Central memory CD4-positive, alpha-beta T cell (primary cell): ENCODE measurements around the gene CACNG4.

Experiments
- DNase-seq: peaks from one replicate; pipeline ENCODE4 v3.0.0; 2022
- total RNA-seq, 3 experiments: gene quantifications; one replicate each; lab custom pipeline; 2026; lab: John Stamatoyannopoulos, UW

The CACNG4 gene
- total RNA-seq = 0 reads per million in 3 experiments

- DNase-seq = no peak
Observed at GRCh38 chr17:66963909-66964771, at the start of gene CACNG4. Gene CACNG4 (plus strand): TSS chr17:66964707. CDS start chr17:66964912, 205 bp downstream.

GRCh38 chr17:66915204-66915611 lies 49.3 kb upstream of the CACNG4 start:
- no peak for DNase-seq

GRCh38 chr17:66915792-66916191 lies 48.7 kb upstream of the CACNG4 start:
- no peak for DNase-seq

DNA sequence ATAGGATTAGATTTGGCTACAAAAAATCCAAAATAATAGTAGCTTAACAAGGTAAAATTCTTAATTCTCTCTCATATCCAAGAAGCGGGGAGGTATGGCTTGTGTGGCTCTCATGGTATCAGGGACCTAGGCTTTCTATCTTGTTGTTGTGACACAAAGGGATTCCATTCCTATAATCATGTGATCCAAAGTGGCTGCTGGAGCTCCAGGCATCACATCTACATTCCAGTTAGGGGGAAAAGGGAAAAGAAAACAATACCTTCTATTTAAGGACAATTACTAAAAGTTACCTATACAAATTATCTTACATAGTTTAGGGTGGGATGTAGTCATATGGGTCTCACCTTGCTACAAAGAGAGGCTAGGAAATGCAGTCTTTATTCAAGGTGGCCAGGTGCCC lies 47.6 kb upstream of the CACNG4 start:
- DNase-seq = no peak

GRCh38 chr17:66918896-66919295 lies 45.6 kb upstream of the CACNG4 start:
- no peak for DNase-seq

DNA sequence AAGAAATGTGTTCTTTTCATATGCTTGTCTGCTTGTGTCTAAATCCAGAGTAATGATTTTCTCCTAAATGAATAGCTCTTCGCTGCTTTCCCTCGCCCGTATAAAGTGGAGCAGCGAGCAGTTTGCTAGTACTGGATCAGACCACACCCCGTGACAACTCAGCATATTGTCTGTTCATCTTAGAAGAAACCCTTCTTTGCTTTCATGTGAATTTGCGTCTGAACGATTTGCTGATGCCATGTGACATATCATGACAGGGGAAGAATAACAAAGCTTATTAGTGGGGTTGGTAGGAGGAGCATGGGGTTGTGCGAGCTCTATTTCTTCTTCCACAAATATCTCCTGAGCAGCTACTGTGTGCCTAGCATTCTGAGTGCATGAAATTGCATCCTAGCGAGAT lies 44.1 kb upstream of the CACNG4 start:
- no peak for DNase-seq

GRCh38 chr17:66920950-66921349 lies 43.6 kb upstream of the CACNG4 start:
- DNase-seq = no peak

DNA sequence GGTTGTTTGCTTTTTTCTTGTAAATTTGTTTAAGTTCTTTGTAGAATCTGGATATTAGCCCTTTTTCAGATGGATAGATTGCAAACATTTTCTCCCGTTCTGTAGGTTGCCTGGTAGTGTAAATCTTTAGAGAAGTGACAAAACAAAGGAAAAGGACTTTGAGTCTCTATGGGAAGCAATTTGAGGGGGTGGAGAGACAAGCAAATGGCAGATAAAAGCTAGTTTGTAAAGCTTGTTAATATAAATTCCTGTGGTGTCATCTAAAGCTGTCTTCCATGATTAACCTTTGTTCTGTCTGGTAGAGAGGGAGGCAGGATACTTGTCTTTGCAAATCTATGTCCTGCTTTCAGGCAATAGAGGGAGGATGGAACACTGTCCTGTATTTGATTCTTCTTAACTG lies 40.6 kb upstream of the CACNG4 start:
- no peak for DNase-seq

DNA sequence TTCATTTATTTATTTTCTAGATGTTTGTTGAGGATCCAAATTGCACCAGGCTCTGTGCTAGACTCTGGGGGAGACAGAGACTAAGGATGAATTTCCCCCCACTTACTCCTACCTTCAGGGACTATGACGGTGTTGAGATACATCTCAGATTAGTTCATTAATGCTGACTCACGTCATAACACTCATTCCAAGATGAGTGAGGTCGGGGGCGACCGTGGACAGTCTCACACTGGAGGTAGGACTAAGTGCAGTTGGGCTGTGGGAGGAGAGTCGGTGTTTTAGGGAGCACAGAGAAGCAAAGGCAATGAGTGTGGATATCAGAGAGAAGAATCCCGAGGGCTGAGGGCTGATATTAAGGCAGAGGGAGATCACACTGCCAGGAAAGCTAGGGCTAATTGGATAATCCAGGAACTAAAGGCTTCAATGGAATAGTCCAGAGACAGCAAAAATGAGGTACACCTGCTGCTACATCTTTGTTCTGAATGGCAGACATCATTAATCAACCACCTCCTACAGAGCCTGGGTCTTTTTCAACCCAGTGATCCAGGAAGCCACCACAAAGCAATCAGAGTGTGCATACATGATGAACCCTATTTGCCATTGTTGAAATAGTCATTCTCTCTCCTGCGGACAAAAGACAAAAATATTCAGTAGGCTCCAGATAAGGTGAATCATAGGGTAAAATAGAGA lies 38.6 kb upstream of the CACNG4 start:
- DNase-seq = no peak

- no peak for DNase-seq
Observed at GRCh38 chr17:66928949-66929348, 35.6 kb upstream of the CACNG4 start.

DNA sequence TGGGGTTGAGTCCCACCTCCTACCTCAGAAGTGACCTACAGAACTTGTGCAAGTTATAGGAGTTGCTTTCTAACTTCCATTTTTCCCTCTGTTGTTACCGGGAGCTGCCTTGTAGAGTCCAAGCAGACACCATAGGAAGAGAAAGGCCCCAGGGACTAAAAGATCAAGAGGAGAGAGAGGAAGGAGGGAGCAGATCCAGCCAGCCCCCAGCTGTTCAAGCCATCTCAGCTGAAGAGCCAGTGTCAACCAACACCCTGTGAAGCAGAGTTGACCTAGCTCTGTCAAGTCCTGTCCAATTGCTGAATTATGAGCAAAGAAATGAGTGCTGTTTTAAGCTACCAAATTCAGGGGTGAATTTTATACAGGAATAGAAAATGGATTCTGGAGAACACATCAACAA lies 34.9 kb upstream of the CACNG4 start:
- DNase-seq = no peak

DNA sequence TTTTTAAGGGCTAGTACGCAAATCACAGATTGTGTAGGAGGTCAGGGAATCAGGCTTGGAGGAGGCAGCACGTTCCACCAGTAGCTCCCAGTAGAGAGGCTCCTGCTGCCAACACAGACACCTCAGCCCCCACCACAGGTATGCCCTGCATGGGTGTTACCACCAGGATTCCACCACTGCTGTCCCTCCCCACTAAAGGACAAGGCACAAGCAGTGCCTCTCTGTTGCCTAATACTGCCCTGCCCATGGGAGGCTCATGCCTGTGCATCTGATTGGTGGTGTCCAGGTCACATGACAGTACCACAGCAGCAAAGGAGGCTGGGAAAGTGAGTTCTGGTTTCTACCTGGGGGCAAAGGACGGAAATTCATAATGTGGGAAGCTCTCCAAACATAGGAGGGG lies 33.6 kb upstream of the CACNG4 start:
- no peak for DNase-seq

DNA sequence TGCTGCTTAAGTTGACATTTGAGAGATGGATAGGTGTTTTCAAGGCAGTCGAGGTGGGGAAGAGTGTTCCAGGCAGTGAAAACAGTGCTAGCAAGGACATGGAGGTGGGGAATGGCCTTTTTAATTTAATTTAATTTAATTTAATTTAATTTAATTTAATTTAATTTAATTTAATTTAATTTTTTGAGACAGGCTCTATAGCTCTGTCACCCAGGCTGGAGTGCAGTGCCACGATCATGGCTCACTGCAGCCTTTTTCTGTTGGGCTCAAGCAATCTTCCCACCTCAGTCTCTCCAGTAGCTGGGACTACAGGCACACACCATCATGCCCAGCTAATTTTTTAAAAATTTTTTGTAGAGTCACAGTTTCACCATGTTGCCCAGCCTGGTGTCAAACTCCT lies 32.2 kb upstream of the CACNG4 start:
- no peak for DNase-seq

GRCh38 chr17:66934040-66934439 lies 30.5 kb upstream of the CACNG4 start:
- DNase-seq = no peak

DNA sequence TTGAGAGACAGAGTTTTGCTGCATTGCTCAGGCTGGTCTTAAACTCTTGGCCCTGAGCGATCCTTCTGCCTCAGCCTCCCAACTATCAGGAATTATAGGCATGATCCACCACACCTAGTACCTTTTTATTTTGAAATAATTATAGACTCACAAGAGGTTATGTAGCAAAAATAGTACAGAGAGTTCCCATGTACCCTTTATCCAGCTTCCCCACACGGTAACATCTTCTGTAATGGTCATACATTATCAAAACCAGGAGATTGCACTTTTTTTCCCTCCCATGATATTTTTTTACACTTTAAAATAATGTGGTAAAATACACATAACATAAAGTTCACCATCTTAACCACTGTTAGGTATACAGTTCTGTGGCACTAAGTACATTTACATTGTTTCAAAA lies 28.8 kb upstream of the CACNG4 start:
- no peak for DNase-seq

GRCh38 chr17:66938656-66939055 lies 25.9 kb upstream of the CACNG4 start:
- DNase-seq = no peak

DNA sequence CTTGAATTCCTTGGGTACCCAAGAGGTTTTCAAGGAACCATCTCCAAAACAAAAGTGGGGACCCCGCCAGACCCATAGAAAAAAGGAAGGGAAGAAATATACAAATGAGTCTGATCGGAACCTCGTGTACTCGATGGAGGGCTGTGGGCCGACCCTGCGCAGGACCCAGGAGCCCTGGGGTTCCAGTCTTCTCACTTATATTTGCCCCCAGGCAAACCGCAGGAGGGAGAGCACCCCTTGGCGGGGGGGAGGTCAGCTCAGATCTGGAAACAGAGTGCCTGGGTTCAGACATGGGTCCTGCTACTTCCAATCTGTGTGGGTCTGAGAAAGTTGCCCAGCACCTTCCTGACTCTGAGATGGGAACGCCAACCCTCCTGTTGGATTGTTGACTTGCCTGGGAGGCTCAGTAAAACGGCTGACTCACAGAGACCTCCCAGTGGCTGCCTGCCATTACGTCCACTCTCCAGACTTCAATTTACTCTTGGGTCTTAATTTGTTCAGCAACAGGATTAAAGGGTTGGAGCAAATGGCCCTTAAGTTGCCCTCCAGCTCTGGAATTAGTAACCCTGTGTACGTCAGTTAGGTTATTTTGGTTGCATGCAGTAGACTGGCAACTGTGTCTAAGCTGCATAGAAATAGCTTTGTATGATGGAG lies 24.9 kb upstream of the CACNG4 start:
- no peak for DNase-seq

- no peak for DNase-seq
Observed at GRCh38 chr17:66941249-66941648, 23.3 kb upstream of the CACNG4 start.

DNA sequence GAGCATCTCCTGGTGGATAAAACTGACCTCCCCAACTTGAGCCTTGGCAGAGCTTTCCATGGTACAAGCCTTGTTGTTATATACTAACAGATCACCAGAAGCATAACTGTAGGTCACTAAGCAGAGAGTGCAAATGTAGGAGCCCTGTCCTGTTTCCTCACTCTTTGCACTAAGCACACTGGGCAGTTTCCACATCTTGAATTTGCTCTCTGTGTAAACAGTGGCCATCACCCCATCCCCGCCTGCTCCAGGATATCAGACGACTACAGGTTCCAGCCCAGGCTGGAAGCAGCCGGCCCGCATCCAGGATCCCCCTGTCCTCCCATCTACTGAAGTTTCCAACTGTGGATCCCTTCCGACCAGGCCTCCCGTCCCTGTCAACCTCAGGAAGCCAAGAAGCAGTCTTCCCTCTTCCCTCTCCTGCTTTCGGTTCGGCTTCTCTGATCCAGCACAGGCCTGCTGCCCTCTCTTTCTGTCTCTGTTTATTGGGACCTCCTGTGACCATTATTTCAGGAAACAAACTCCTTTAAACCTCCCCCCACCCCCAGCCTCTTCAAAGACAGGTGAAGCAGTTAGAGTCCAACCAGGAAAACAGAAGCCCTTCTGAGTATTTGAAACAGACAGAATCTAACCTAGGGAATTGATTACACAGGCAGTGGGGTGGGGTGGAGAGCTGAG lies 22.6 kb upstream of the CACNG4 start:
- no peak for DNase-seq

DNA sequence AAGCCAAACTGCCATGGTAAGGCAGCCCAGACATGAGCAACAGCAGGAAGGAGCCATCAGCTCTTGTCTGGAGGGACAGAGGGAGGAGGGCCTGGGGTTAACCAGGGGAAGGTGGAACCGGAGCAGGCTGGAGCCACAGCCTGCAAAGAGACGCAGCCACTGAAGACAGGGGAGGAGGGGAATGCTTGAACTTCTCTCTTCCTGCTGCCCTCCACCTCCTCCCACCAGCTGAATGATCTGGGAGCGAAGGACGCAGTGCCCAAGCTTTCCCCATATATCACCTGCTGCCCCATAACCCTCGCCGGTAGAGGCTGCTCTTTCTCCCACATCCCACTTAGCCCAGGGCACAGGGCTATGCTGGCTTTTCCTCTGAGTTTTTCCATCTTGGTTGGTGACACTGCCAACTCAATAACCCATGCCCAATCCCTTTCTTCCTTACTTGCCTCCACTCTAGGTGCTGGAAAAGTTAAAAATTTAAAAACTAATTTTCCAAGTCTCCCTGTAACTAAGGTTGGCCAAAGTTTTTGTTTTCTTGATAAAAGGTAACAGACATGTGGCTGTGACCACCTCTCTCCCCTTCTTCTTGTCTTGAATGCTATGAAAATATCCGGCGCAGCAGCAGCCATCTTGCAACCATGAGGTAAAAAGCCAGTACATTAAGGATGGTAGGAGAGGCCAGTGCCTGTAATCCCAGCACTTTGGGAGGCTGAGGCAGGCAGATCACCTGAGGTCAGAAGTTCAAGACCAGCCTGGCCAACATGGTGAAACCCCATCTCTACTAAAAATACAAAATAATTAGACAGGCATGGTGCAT lies 21.8 kb upstream of the CACNG4 start:
- DNase-seq = no peak

- no peak for DNase-seq
Observed at GRCh38 chr17:66943484-66943883, 21.0 kb upstream of the CACNG4 start.
